ENCODE results near the gene GPR183. TPM values are rescaled to one million over a fixed set of nuclear protein-coding genes. Genes with fewer than 3 reads are reported as not detected.

The GPR183 gene
- total RNA-seq, 2 experiments from 2014 or later, result 41.4 to 45.1 TPM

- no peaks in the 10 kb centered on the region for H3K27me3 Mint-ChIP-seq
- no peak overlapping the region for H3K4me3 Mint-ChIP-seq
- POLR2A ChIA-PET, result no interaction called here
- H3K9me3 Mint-ChIP-seq, result no peaks in the 10 kb centered on the region
- CTCF ChIA-PET, result interaction anchor here (0.6 to 1.6 kb wide), 5 partner anchors 12 to 62 kb away, joined by 3 to 4 read pairs (median 4); no protein-coding TSS in a partner anchor
- peaks cover 45% of the 10 kb centered on the region for H3K4me1 Mint-ChIP-seq
- peaks cover 75% of the 10 kb centered on the region for H3K36me3 Mint-ChIP-seq (ENCODE audit: low read depth)
- H3K27ac Mint-ChIP-seq, result no peak overlapping the region
- DNase-seq, result no peak
Measured at GRCh38 chr13:99347335-99347878, 40.2 kb upstream of the GPR183 start.

GRCh38 chr13:99346335-99347042 lies 39.3 kb upstream of the GPR183 start:
- ChIA-PET CTCF (interaction anchor here (0.6 to 1.6 kb wide), 2 partner anchors 9 to 27 kb away, joined by 3 to 4 read pairs; no protein-coding TSS in a partner anchor), POLR2A (no interaction called here)
- no peaks in the 10 kb centered on the region for H3K27me3 Mint-ChIP-seq
- peaks cover 37% of the 10 kb centered on the region for H3K4me1 Mint-ChIP-seq
- DNase-seq, result no peak
- peaks cover 78% of the 10 kb centered on the region for H3K36me3 Mint-ChIP-seq (ENCODE audit: low read depth)
- no peaks in the 10 kb centered on the region for H3K9me3 Mint-ChIP-seq
- peak overlapping the region; percentile 26 for H3K27ac Mint-ChIP-seq
- no peak overlapping the region for H3K4me3 Mint-ChIP-seq

- Mint-ChIP-seq H3K27ac (no peak overlapping the region), H3K4me1 (peaks cover 39% of the 10 kb centered on the region), H3K36me3 (ENCODE audit: low read depth) (peaks cover 82% of the 10 kb centered on the region), H3K4me3 (no peak overlapping the region), H3K9me3 (no peaks in the 10 kb centered on the region), H3K27me3 (no peaks in the 10 kb centered on the region)
- ChIA-PET CTCF (interaction anchor here (0.6 to 0.8 kb wide), 2 partner anchors 91 to 112 kb away, joined by 3 to 4 read pairs; no protein-coding TSS in a partner anchor), POLR2A (no interaction called here)
- no peak for DNase-seq
Measured at GRCh38 chr13:99345345-99345744, 38.1 kb upstream of the GPR183 start.

- peaks cover 87% of the 10 kb centered on the region for H3K36me3 Mint-ChIP-seq (ENCODE audit: low read depth)
- no peak overlapping the region for H3K27ac Mint-ChIP-seq
- peaks cover 46% of the 10 kb centered on the region for H3K4me1 Mint-ChIP-seq
- no peak for DNase-seq
- no peak overlapping the region for H3K4me3 Mint-ChIP-seq
- no peaks in the 10 kb centered on the region for H3K27me3 Mint-ChIP-seq
- ChIA-PET POLR2A (no interaction called here), CTCF (interaction anchor here (0.8 to 1.8 kb wide), 3 partner anchors 7 to 92 kb away, joined by 3 to 5 read pairs (median 3); no protein-coding TSS in a partner anchor)
- H3K9me3 Mint-ChIP-seq, result no peaks in the 10 kb centered on the region
Measured at GRCh38 chr13:99344610-99345208, 37.5 kb upstream of the GPR183 start.

GRCh38 chr13:99342723-99343315 lies 35.6 kb upstream of the GPR183 start:
- ChIA-PET CTCF (interaction anchor here (1.8 to 2.3 kb wide), 2 partner anchors 9 kb away, joined by 5 to 10 read pairs; no protein-coding TSS in a partner anchor), POLR2A (no interaction called here)
- Mint-ChIP-seq H3K27ac (no peak overlapping the region), H3K27me3 (no peaks in the 10 kb centered on the region), H3K4me3 (no peak overlapping the region), H3K36me3 (ENCODE audit: low read depth) (peaks cover 82% of the 10 kb centered on the region), H3K9me3 (no peaks in the 10 kb centered on the region), H3K4me1 (peaks cover 52% of the 10 kb centered on the region)
- DNase-seq, result no peak

- H3K36me3 Mint-ChIP-seq (ENCODE audit: low read depth), result peaks cover 79% of the 10 kb centered on the region
- ChIA-PET CTCF (interaction anchor here (1.8 to 2.3 kb wide), 2 partner anchors 10 to 94 kb away, joined by 5 to 10 read pairs; no protein-coding TSS in a partner anchor), POLR2A (no interaction called here)
- no peaks in the 10 kb centered on the region for H3K27me3 Mint-ChIP-seq
- H3K27ac Mint-ChIP-seq, result no peak overlapping the region
- no peak for DNase-seq
- no peaks in the 10 kb centered on the region for H3K9me3 Mint-ChIP-seq
- H3K4me1 Mint-ChIP-seq, result peaks cover 48% of the 10 kb centered on the region
- no peak overlapping the region for H3K4me3 Mint-ChIP-seq
Measured at GRCh38 chr13:99341969-99342722, 34.9 kb upstream of the GPR183 start.

- DNase-seq, result no peak
- POLR2A ChIA-PET, result no interaction called here
- CTCF ChIA-PET, result interaction anchor here (1.0 to 1.8 kb wide), 3 partner anchors 37 to 96 kb away, joined by 3 to 5 read pairs (median 3); no protein-coding TSS in a partner anchor
- Mint-ChIP-seq H3K4me3 (no peak overlapping the region), H3K4me1 (peaks cover 49% of the 10 kb centered on the region), H3K27me3 (no peaks in the 10 kb centered on the region), H3K9me3 (no peaks in the 10 kb centered on the region), H3K27ac (peak overlapping the region; percentile 44), H3K36me3 (ENCODE audit: low read depth) (peaks cover 79% of the 10 kb centered on the region)
Measured at GRCh38 chr13:99340638-99341037, 33.4 kb upstream of the GPR183 start.

GRCh38 chr13:99339736-99340397 lies 32.7 kb upstream of the GPR183 start:
- Mint-ChIP-seq H3K4me1 (peaks cover 50% of the 10 kb centered on the region), H3K27me3 (no peaks in the 10 kb centered on the region), H3K9me3 (no peaks in the 10 kb centered on the region), H3K27ac (peak overlapping the region; percentile 9), H3K4me3 (no peak overlapping the region), H3K36me3 (ENCODE audit: low read depth) (peaks cover 82% of the 10 kb centered on the region)
- POLR2A ChIA-PET, result no interaction called here
- peak; percentile 38 for DNase-seq
- CTCF ChIA-PET, result interaction anchor here (1.0 to 1.2 kb wide), 3 partner anchors 36 to 257 kb away, joined by 3 read pairs; no protein-coding TSS in a partner anchor

GRCh38 chr13:99339230-99339721 lies 32.1 kb upstream of the GPR183 start:
- Mint-ChIP-seq H3K27ac (no peak overlapping the region), H3K36me3 (ENCODE audit: low read depth) (peaks cover 76% of the 10 kb centered on the region), H3K4me3 (no peak overlapping the region), H3K9me3 (no peaks in the 10 kb centered on the region), H3K27me3 (no peaks in the 10 kb centered on the region), H3K4me1 (peaks cover 49% of the 10 kb centered on the region)
- POLR2A ChIA-PET, result no interaction called here
- CTCF ChIA-PET, result interaction anchor here (1.0 to 1.1 kb wide), 2 partner anchors 14 to 256 kb away, joined by 3 read pairs; no protein-coding TSS in a partner anchor
- DNase-seq, result no peak

GRCh38 chr13:99335603-99336002 lies 28.4 kb upstream of the GPR183 start:
- Mint-ChIP-seq H3K4me3 (no peak overlapping the region), H3K4me1 (peaks cover 54% of the 10 kb centered on the region), H3K9me3 (no peaks in the 10 kb centered on the region), H3K27ac (no peak overlapping the region), H3K36me3 (ENCODE audit: low read depth) (peaks cover 67% of the 10 kb centered on the region), H3K27me3 (no peaks in the 10 kb centered on the region)
- DNase-seq, result no peak
- ChIA-PET POLR2A (no interaction called here), CTCF (interaction anchor here (0.6 to 1.5 kb wide), 4 partner anchors 13 to 159 kb away, joined by 3 to 6 read pairs (median 4); no protein-coding TSS in a partner anchor)

GRCh38 chr13:99335087-99335486 lies 27.9 kb upstream of the GPR183 start:
- no peak for DNase-seq
- ChIA-PET CTCF (interaction anchor here (0.6 to 1.7 kb wide), 6 partner anchors 9 to 101 kb away, joined by 3 to 6 read pairs (median 4); no protein-coding TSS in a partner anchor), POLR2A (no interaction called here)
- peaks cover 49% of the 10 kb centered on the region for H3K4me1 Mint-ChIP-seq
- H3K27ac Mint-ChIP-seq, result no peak overlapping the region
- peaks cover 65% of the 10 kb centered on the region for H3K36me3 Mint-ChIP-seq (ENCODE audit: low read depth)
- H3K27me3 Mint-ChIP-seq, result no peaks in the 10 kb centered on the region
- no peaks in the 10 kb centered on the region for H3K9me3 Mint-ChIP-seq
- no peak overlapping the region for H3K4me3 Mint-ChIP-seq

Data from activated CD4-positive, alpha-beta T cell treated with anti-CD3 and anti-CD28 coated beads, Interleukin-2, amount 10 ng/mL, durations not matched to agents 7 days and 5 days (primary cell).